Left renal pelvis (tissue), 4 donors: ENCODE results near the gene CSTPP1. TPM values are rescaled to one million over a fixed set of nuclear protein-coding genes. Genes with fewer than 3 reads are reported as not detected.
A peak's percentile ranks its signal among the peaks of the same experiment; 100 is the strongest.
"Not testable (repeated sequence)": the region's sequence is repeated elsewhere in the genome, so short reads cannot be mapped to it uniquely, and the experiment has no call there.

Source experiments
- DNase-seq, 4 donors: peaks; one replicate each; pipeline ENCODE4 v3.0.0-alpha.2; 2013; ENCODE audit warnings: low read depth in 4 of 4, low spot score in 3 of 4
- polyA plus RNA-seq, 4 donors: library from polyadenylated mRNA; unstranded; fragments of 120-200 nt; gene quantifications; one replicate each; pipeline ENCODE4 v1.2.1, GENCODE V29; 2013; ENCODE audit not compliant: insufficient read length in 4 of 4

The CSTPP1 gene
- polyA plus RNA-seq, 4 donors, result 32.5 to 61.5 (median 55.1) TPM

DNA sequence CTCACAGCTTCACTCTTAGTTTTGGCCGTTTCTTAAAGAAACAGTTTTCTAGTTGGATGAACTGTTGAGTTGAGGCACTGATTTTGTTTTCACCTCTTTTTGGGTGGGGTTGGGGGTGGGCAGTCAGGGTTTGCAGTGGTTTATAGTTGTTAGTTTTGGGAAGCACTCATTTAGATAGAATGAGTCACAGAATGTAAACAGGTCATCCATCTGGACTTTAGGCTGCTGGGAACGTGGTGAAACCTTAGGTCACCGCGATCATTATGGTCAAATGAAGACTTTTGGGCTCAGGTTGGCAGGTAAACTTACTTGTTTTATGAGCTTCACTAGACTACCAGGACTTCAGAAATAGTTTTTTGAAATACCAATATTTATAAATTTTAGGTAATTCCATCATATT lies 48.4 kb downstream of the CSTPP1 start:
- no peak for DNase-seq

GRCh38 chr11:46987183-46987582 lies 50.6 kb downstream of the CSTPP1 start:
- no peak for DNase-seq

DNA sequence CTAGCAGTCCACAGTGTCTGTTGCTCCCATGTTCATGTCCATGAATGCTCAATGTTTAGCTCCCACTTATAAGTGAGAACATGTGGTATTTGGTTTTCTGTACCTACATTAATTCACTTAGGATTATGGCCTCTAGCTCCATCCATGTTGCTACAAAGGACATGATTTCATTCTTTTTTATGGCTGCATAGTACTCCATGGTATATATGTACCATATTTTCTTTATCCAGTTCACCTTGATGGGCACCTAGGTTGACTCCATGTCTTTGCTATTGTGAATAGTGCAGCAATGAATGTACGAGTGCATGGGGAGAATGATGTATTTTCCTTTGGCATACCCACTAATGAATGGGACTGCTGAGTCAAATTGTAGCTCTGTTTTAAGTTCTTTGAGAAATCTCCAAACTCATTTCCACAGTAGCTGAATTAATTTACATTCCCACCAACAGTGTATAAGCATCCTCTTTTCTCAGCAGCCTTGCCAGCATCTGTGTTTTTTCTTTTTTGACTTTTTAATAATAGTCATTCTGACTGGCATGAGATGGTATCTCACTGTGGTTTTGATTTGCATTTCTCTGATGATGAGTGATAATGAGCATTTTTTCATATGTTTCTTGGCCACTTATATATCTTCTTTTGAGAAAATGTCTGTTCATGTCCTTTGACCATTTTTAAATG lies 53.4 kb downstream of the CSTPP1 start:
- DNase-seq, result not testable (repeated sequence)

DNA sequence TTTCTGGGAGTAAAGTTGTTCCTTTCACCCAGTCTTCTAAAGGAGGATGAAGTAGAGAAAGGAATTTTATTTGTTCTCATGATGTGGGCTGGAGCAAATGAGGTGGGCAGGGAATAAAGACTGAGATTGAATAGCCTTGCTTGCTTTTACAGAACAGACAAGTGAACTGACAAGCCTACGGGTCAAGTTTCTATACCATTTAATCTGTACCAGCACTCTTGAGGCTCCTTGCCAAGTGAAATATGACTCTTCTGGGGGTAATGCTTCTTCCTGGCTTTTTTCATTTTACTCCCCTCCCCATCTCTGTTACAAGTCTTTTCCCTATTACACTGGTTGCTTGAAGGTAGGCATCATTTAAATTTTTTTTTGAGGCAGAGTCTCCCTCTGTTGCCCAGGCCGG lies 54.8 kb downstream of the CSTPP1 start:
- DNase-seq, result no peak

GRCh38 chr11:46992386-46992785 lies 55.8 kb downstream of the CSTPP1 start:
- DNase-seq, result not testable (repeated sequence)

- not testable (repeated sequence) for DNase-seq
Observed at GRCh38 chr11:46997796-46998195, 61.2 kb downstream of the CSTPP1 start.

DNA sequence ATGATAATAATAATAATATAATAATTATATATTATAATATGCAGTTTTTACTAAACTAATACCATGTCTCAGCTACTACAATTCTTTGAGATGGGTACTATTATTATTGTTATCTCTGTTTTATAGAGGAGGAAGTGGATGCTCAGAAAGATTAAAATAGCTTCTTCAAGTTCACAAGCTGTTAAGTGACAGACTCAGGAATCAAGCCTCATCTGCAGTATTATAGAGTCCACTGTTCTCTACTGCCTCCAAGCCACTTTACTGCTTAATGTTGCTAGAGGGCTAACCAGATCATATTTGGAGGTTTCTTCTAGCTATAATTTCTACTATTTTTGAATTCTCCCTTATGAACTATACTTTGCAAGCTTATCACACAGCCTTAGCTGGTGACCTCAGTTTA lies 62.7 kb downstream of the CSTPP1 start:
- DNase-seq, result no peak

DNA sequence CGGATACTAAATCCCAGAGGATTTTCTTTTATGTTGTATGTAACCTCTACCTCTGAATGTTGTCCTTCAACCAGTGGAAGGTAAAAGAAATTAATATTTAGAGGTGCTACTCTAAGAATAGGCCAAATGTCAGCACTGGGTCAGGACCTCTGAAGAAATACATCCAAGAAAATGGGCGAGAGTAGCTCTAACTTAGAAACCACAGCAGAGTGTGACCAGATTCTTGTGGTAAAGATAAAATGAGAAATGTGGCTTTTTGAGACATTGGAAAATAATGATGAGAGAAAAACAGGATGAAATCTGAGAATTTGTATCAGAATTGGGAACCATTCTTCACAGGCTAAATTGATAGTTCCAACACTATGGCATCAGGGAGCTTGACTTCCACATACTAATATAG lies 63.5 kb downstream of the CSTPP1 start:
- no peak for DNase-seq

GRCh38 chr11:47001781-47002181 lies 65.2 kb downstream of the CSTPP1 start:
- no peak for DNase-seq

GRCh38 chr11:47002390-47002789 lies 65.8 kb downstream of the CSTPP1 start:
- no peak for DNase-seq

DNA sequence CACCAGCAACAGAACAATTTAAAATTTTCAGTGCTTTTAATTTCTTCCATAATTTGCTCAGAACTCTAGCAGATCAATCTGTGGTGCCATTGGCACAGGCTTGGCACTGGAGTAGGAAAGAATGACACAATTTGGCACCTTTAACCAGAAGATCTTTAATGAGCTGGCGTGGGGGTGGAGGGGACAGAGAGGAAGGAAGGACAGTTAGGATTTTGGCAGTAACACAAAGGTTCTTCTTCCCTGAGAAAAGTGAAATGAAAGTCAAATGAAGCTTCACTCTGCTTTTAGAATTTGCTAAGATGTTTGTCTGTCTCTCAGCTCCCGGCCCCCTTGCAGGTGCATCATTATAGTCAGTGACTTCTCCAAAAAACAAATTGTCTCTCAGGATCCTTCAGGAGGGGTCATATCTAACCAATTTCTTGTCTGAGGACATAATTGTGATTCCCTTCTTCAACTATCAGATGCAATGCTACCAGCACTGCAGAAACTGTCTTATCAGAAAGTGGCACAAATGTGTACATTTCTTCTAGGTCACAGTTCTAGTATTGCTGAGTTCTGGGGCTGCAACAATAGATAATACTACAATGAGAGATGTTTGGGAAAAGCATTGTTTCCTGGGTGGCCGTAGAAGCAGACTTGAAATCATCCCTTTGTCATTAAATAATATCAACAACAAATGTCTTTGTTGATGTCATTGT lies 66.8 kb downstream of the CSTPP1 start:
- no peak for DNase-seq

DNA sequence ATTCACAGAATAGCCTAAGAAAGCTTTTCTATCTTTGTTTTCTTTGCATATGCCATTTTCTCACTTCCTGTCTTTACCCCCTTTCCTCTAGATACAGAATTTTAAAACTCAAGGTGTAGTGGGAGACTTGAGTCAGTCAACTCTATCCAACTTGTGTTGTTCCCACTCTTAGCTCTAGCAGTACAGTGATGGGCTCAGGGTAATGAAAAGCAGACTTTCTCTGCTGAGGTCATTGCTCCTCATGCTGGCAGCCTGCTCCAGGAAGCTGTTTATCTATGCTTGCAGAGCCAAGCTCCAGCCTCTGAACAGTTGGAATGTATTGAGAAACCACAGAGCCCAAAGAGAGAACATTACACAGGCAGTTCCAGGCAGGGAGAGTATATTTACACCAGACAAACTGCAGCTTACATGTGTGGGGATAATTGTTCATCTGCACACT lies 68.1 kb downstream of the CSTPP1 start:
- peak in 1 of 4 donors; percentile 16 for DNase-seq

DNA sequence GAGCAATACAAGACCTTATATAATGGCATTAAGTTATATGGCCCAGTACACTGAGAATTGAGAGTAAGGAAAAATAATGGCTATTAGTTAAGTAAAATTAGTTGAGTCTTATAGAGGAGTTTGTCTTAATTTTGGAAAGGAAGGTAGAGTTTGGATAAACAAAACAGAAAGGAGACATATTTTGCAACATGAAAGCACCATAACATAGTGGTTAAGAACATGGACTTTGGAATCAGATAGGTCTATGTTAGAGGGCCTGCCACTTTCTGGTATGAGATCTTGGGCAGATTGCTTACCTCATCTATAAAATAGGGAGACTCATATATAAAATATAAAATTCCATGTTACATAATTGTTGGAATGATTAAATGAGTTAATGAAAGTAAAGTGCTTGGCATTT lies 68.9 kb downstream of the CSTPP1 start:
- no peak for DNase-seq

- DNase-seq, result no peak
Observed at GRCh38 chr11:47007579-47007978, 71.0 kb downstream of the CSTPP1 start.

- DNase-seq, result no peak
Observed at GRCh38 chr11:47010179-47010578, 73.6 kb downstream of the CSTPP1 start.

DNA sequence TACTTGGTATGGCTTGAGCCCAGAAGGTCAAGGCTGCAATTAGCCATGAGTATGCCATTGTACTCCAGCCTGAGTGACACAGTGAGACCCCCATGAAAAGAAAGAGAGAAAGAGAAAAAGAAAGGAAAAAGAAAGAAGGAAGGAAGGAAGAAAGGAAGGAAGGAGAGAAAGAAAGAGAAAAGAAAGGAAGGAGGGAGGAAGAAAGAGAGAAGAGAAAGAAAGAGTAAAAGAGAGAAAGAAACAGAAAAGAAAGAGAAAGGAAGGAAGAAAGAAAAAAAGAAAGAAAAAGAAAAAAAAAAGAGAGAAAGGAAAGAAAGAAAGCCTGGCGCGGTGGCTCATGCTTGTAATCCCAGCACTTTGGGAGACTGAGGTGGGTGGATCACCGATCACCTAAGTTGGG lies 77.5 kb downstream of the CSTPP1 start:
- no peak for DNase-seq

DNA sequence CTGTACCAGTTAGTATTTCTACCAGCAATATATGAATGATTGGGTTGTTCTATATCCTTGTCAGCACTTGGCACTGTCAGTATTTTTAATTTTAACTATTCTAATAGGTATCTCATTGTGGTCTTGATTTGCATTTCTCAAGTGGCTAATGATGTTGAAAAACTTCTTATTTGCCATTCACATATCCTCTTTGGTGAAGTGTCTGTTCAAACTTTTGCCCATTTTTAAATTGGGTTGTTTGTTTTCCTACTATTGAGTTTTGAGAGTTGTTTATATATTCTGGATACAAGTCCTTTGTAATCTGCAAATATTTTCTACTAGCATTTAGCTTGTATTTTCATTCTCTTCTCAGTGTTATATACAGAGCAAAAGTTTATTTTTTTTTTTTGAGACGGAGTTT lies 82.1 kb downstream of the CSTPP1 start:
- DNase-seq, result no peak

- no peak for DNase-seq
Observed at GRCh38 chr11:47020793-47021526, 84.4 kb downstream of the CSTPP1 start.

DNA sequence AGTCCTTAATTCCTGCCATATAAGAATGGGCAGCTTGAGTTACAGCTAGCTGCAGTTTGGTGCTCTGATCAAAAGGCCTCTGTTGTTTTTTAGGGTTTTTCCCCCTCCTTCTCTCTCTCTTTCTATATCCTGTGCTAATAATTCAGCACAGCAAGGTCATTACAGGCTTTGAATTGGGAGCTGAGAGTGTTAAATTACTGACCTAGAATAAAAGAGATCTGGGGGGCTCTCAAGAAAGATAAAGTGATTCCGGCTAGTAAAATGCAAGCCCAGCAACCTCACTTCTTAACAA lies 84.9 kb downstream of the CSTPP1 start:
- no peak for DNase-seq

DNA sequence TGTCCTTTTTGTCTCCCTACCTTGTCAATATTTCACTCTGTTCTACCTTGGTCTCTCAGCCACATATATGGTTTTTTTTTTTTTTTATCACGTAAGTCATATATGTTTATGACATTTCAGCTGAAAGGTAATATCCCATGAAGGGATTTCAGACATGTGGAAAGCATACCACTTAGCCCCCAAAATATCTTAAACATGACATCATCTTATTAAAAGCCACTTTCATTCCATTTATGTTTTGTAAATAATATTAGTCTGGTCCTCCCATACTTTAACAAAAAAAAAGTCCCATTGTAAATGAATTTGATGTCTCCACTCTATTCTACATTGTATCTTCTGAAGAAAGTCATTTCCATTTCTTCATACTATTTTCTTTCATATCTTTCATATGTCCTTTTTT lies 85.4 kb downstream of the CSTPP1 start:
- DNase-seq, result no peak

DNA sequence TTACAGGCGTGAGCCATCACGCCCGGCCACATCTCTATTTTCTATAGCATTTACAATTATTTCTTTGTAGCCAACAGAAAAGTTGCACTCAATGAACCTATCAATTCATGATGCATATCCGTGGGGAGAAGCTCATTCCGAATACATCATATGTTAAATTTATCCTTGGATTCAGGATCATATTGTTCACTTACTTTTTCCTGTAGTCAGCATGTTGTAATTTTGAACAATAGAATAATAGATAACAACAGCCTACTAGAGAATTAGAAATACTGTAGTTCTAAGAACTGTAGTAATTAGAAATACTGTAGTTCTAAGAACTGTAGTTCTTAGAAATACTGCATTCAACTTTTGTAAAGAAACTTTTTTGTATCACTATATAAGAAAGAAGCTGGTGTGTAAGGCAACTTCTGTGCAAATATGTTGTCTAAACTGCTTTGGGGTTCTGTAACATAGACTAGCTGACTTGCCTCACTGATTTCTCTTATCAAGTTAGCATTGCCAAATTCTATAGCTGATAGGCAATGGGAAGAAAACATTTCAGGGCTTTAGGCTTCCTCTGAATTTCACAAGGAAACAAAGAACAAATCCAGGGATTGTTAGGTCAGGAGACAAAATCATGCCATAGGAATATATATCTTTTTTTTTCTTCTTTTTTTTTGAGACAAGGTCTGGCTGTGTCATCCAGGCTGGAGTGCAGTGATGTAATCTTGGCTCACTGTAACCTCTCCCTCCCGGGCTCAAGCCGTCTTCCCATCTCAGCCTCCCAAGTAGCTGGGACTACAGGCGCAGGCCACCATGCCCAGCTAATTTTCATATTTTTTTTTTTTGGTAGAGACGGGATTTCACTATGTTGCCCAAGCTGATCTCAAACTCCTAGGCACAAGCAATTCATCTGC lies 91.9 kb downstream of the CSTPP1 start:
- DNase-seq, result no peak
